Measurements from ENCODE around the gene ABCA4. TPM values are rescaled to one million over a fixed set of nuclear protein-coding genes. Genes with fewer than 3 reads are reported as not detected.

ABCA4 gene
- total and polyA plus RNA-seq, 7 donors = 0.14 to 1.1 (median 0.16) TPM; not detected in 2

DNA sequence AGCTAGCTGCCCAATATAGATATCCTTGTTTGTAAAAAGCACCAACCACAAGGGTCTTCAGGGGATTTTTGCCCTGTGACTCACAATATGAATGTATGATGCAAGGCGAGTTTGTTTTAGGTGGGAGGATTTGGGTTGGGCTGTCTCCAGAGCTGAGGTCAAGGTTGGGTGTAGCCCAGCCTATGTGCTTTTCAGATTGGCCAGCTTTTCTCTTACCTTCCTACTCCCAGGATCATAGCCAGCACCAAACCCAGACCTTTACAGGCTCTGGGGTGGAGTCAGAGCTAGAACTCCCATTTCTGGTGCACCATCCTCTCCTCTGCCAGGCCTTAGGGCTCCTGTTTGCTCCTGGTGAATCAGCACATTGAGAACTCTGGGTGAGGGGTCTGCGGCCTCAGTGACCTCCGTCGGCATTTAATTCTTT, 156.2 kb downstream of the ABCA4 start:
- no peaks in the 10 kb centered on the region for H3K36me3 ChIP-seq
- H3K4me1 ChIP-seq = no peaks in the 10 kb centered on the region
- intact Hi-C loops (cut with DNase I) = no loop called here
- DNase-seq = no peak
- H3K27ac ChIP-seq = no peak overlapping the region
- H3K9me3 ChIP-seq = no peaks in the 10 kb centered on the region
- H3K27me3 ChIP-seq = no peaks in the 10 kb centered on the region
- H3K4me3 ChIP-seq = no peak overlapping the region
- 80 to 87% methylated on average over 4 of the region's 4 CpGs for WGBS, 2 donors
- TF ChIP-seq CTCF (IDR thresholded peaks at IDR 0.05) (no peak), POLR2A (IDR thresholded peaks at IDR 0.05) (no peak), POLR2AphosphoS5 (IDR thresholded peaks at IDR 0.05) (no peak), EP300 (IDR thresholded peaks at IDR 0.05) (no peak)

GRCh38 chr1:93964096-93964776, 156.7 kb downstream of the ABCA4 start:
- 54 to 81% methylated on average over 4 of the region's 4 CpGs for WGBS, 2 donors
- no peak overlapping the region for H3K4me3 ChIP-seq
- H3K9me3 ChIP-seq = no peaks in the 10 kb centered on the region
- H3K36me3 ChIP-seq = no peaks in the 10 kb centered on the region
- H3K4me1 ChIP-seq = no peaks in the 10 kb centered on the region
- intact Hi-C loops (cut with DNase I) = no loop called here
- no peak for TF ChIP-seq CTCF (IDR thresholded peaks at IDR 0.05)
- no peak for TF ChIP-seq EP300 (IDR thresholded peaks at IDR 0.05)
- no peak for TF ChIP-seq POLR2A (IDR thresholded peaks at IDR 0.05)
- TF ChIP-seq POLR2AphosphoS5 (IDR thresholded peaks at IDR 0.05) = no peak
- no peaks in the 10 kb centered on the region for H3K27me3 ChIP-seq
- DNase-seq = no peak
- no peak overlapping the region for H3K27ac ChIP-seq

DNA sequence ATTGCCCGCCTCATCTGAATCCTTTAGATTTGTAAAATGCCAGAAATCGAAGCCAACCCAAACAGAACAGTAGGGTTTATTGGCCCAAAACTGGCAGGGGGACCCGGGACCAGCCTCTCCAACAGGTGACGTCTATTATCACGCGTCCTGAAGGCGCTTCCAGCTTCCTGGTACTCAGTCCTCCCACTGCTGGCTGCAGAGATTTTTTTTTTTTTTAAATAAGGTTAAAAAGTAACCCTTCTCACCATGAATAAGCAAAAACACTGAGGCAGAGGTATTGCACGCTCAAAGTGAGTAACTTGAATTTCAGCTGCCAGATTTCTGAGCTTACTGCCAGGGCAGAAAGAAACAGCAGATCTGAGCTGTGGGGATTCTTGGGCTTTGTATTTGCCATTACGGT, 157.4 kb downstream of the ABCA4 start:
- Histone ChIP-seq H3K36me3 (no peaks in the 10 kb centered on the region), H3K27ac (no peak overlapping the region), H3K4me3 (no peak overlapping the region), H3K9me3 (no peaks in the 10 kb centered on the region), H3K27me3 (no peaks in the 10 kb centered on the region), H3K4me1 (no peaks in the 10 kb centered on the region)
- DNase-seq = no peak
- intact Hi-C loops (cut with DNase I) = no loop called here
- TF ChIP-seq POLR2AphosphoS5 (IDR thresholded peaks at IDR 0.05) (no peak), CTCF (IDR thresholded peaks at IDR 0.05) (no peak), EP300 (IDR thresholded peaks at IDR 0.05) (no peak), POLR2A (IDR thresholded peaks at IDR 0.05) (no peak)
- 21 to 67% methylated on average over 9 of the region's 9 CpGs for WGBS, 2 donors

- intact Hi-C loops (cut with DNase I) = no loop called here
- no peak for TF ChIP-seq EP300 (IDR thresholded peaks at IDR 0.05)
- no peak for TF ChIP-seq POLR2AphosphoS5 (IDR thresholded peaks at IDR 0.05)
- TF ChIP-seq CTCF (IDR thresholded peaks at IDR 0.05) = no peak
- TF ChIP-seq POLR2A (IDR thresholded peaks at IDR 0.05) = no peak
- Histone ChIP-seq H3K36me3 (no peaks in the 10 kb centered on the region), H3K9me3 (no peaks in the 10 kb centered on the region), H3K4me1 (no peaks in the 10 kb centered on the region), H3K4me3 (no peak overlapping the region), H3K27ac (no peak overlapping the region), H3K27me3 (no peaks in the 10 kb centered on the region)
- WGBS, 2 donors = 96% methylated on average over 3 of the region's 3 CpGs
- DNase-seq = no peak
These were observed 159.0 kb downstream of the ABCA4 start for GRCh38 chr1:93961906-93962305.

- DNase-seq = no peak
- intact Hi-C loops (cut with DNase I) = no loop called here
- Histone ChIP-seq H3K4me3 (no peak overlapping the region), H3K36me3 (no peaks in the 10 kb centered on the region), H3K4me1 (no peaks in the 10 kb centered on the region), H3K27ac (no peak overlapping the region), H3K9me3 (no peaks in the 10 kb centered on the region), H3K27me3 (no peaks in the 10 kb centered on the region)
- TF ChIP-seq POLR2A (IDR thresholded peaks at IDR 0.05) (no peak), EP300 (IDR thresholded peaks at IDR 0.05) (no peak), CTCF (IDR thresholded peaks at IDR 0.05) (no peak), POLR2AphosphoS5 (IDR thresholded peaks at IDR 0.05) (no peak)
- 88 to 89% methylated on average over 2 of the region's 2 CpGs for WGBS, 2 donors
These were observed 159.5 kb downstream of the ABCA4 start for GRCh38 chr1:93961443-93961842.
